Stimulated activated CD4-positive, alpha-beta T cell treated with anti-CD3 and anti-CD28 coated beads, Interleukin-1b, Interleukin-23, amount 100 ng/mL, for 4 hours (primary cell): ENCODE measurements around the gene EXD3.

Experiments used
- DNase-seq, 2 donors: peaks; one replicate each; pipeline ENCODE4 v3.0.0-alpha.2; 2020; ENCODE audit warnings: low read depth in 2 of 2

The EXD3 gene

DNA sequence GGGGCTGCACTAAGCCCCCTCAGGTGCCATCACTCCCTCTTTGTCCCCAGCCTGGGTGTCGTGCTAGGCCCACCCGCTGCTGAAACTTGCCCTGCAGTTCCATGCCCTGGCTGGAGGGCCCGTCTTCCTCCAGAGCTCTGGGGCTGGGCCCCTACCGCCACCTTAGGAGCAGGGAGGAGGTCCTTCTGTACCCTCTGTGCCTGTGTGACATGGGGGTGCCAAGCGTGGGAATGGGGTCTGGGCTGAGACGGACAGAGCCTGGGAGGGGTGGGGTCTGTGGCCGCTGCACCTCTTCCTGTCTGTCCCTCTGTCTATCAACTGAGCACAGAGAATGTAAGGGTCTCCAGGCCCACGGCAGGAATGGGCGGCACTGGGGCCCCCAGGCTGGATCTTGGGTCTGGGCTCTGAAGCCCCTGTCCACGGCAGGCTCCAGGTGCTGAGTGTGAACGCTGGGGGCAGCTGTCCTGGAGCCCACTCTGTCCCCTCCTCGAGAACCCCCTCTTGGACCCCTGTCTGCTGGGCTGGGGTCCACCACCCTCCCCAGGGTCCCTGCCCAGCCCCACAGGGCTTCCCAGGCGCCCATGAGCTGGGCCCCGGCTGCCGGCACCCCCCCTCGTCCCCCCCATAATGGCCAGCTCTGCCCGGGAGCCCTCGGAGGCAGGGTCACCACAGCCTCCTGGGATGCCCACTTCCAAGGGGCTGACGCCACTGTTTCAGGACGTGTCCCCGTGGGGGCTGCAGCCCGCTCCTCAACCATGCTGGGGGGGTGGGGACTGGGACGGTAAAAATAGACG lies 105.0 kb downstream of the EXD3 start:
- DNase-seq: no peak

DNA sequence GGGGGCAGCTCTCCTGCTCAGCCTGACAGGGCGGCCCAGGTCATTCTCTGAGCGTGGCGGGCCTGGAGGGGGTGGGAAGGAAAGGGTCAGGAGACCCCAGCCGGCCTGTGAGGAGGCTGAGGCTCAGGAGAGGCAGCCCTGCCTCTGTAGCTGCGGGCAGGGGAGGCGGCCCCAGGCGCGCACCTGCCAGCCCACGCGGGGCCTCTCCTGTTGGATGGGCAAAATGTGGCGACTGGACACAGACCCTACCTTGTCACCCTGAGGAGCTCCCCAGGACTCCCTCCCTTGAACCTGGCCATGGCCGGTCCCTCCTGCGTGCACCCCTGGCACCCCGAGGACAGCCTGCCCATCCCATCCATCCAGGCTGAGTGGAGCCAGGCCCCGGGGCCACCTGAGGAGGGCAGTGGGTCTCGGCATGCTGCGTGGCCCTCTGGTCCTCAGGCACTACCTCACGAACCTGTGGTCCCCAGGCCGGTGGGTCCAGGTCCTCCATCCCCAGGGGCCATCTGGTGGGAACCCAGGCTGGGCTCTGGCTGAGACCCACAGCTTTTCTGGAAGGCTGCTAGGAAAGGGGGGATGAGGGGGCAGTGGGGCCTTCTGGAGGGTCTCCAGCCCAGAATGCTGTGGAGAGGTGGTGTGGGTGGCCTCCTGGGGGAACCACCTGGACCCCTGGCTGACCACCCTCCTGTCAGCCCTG lies 105.8 kb downstream of the EXD3 start:
- no peak for DNase-seq

DNA sequence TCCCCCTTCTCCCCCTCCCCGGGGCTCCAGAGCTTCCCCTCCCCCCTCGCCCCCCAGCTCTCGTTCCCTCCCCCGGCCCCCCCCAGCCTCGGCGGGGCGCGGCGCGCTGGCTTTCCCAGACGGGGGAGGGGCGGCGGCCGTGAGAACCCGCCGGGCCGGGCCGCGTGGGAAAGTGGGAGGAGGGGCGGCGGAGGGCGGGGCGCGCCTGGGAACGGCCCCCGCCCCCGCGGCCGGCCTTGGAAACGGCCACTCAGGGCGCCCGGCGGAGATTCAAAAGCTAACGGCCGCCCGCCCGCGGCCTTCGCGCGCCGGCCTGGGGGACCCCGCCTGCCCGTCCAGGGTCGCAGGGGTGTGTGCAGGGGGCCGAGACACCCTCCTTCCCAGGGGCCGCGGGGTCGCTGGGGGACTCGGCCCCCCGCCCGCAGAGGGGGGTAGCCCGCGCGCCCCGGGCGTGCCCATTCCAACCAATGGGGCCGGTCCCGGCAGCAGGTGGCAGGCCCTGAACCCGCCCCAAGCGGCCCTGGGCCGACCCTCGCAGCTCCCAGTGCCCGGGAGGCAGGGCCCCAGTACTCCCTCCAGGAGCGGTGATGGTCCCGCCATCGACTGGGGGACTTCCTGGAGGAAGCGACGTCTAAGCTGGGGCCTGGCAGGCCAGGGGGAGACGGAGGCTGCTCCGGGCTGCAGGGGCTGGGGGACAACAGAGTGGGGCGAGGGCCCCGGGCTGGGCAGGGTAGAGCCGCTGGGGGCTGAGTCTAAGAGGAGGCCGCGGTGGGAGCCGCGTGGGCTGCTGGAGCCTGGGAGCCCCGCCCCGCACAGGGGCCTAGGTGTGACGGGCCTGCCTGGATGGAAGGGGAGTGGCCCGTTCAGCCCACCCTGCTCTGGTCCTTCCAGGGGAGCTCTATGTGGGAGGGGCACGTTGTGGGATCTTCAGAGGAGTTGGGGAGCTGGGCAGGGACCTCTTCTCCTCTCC lies 106.7 kb downstream of the EXD3 start:
- DNase-seq: no peak

DNA sequence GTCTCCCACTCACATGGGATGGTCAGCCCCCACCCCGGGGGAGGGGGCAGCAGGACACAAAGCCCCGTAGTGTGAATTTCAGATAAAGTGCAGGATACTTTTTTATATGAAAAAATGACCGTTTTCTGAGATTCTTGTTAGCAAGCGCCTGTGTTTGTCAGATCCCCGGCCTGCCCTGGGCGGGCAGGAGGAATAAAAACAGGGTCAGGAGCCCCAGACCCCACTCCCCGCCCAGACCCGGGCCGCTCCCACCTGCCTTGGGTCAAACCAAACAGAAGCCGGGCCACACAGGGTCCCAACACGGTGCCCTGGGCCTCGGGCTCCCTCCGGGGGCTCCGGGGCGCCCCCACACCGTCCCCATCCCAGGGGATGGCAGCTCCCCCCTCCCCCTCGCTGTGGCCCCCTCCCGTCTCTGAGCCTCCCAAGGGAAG lies 107.4 kb downstream of the EXD3 start:
- DNase-seq: no peak

DNA sequence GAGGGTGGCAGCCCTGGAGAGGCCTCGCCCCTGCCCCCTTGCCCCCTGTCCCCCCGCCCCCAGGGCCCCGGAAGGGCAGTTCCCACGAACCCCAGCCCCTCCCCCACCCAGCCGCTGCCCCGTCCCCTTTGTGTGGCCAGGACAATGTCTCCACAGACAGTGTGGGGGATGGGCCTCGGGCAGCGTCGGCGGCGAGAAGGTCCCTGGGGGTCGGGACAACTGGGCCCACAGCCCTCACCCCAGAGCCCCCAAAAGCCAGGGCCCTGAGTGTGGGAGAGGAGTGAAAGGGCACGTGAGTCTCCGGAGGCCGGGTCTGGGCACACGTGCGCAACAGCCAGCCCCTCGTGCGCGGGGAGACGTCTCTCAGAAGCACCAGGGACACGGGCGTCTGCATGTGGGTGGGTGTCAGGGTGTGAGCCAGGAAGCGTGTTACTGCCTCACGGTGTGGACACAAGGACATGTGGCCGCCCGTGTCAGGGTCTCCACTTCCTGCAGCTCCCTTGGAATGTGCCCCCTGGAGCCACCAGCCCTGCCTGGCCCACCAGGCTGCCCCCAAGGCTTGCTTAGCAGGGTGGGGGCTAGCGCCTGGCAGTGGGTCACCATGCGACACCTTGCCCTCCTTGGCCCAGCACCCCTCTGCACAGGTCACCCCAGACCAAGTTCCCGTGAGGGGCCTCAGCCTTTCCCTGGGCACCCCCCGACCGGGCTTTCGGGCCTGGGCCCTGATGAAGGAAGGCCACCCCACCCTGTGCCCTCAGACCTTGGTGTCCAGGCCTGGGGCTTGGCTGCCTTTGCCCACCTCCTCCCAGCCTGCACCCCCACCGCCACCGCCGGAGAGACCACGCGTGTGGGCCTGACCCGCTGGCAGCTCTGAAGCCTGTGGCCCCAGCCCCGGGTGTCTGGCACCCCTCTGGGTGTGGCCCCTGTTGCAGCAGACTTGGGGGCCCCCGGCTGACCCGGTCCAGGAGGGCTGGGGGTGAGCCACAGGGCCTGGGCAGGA lies 108.1 kb downstream of the EXD3 start:
- no peak for DNase-seq

DNA sequence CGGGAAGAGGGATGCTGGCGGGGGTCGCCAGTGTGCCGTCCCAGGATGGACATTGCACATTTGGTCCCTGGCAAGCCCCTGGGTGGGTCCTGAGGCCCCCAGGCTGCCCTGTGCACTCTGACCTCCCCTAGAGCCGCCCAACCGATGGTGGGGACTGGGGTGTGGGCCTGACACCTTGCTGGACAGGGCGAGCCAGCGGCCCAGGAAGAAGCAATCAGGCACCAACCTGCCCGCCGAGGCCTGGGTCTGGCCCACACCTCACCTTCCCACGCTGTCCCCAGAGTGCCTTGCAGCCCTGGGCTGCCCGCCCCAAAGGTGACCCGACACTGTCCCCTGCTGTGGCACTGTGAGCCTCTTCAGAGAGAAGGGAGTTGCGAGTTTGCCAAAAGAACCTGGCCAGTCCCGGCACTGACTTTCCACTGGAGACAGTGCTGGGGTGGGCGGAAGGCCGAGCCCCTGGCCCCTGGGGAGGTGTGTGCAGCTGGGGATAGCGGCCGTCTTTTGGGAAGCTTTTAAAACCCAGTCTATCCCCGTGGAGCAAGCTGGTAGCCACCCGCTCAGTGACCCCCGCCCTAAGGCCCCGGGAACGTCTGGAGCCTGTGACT lies 108.9 kb downstream of the EXD3 start:
- DNase-seq: no peak

DNA sequence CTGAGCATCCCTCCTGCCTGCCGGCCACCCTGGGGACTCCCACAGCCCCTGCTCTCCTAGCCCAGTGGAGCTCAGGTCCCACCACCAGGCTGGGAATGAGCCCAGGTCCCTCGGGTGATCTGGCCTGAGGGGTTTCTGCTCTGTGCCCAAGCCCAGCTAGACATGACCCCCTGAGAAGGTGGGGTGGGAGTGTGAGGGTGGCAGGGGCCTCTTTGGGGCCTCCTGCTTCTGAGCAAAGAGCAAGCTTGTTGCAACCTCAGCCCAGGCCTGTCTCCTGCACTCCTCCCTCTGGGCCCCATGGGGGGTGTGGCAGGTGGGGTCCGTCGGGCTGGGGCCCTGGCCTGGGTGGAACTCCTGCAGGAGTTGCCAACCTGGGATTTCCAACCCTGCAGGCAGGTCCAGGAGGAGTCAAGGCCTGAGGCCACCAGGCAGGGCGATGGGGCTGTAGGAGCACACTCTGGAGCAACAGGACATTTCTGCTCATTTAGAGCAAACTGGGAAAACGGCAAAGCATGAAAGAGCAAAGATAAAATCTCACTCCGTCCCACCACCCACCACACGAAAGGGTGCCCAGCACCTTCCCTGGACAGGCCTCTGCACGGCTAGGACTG lies 109.5 kb downstream of the EXD3 start:
- DNase-seq: no peak

DNA sequence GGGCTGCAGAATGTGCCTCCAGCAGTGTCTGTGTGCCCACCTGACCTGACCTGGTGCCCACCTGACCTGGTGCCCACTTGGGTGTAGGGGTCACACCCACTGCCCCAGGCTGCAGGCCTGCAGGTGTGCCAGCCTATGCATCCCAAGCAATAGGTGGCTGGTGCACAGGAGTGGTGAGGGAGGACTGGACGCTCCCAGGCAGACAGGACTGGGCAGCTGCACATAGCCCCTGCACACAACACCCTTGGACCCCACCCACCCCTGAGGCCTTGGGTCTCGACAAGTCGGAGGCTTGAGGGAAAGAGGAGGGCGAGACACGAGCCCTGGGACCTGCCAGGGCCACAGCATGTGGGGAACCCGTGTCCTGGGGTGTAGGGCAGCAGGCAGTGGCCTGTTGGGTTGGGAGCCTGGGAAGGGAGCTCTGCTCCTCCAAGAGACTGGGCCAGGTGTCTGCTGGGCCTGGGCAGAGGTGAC lies 110.1 kb downstream of the EXD3 start:
- DNase-seq: no peak

DNA sequence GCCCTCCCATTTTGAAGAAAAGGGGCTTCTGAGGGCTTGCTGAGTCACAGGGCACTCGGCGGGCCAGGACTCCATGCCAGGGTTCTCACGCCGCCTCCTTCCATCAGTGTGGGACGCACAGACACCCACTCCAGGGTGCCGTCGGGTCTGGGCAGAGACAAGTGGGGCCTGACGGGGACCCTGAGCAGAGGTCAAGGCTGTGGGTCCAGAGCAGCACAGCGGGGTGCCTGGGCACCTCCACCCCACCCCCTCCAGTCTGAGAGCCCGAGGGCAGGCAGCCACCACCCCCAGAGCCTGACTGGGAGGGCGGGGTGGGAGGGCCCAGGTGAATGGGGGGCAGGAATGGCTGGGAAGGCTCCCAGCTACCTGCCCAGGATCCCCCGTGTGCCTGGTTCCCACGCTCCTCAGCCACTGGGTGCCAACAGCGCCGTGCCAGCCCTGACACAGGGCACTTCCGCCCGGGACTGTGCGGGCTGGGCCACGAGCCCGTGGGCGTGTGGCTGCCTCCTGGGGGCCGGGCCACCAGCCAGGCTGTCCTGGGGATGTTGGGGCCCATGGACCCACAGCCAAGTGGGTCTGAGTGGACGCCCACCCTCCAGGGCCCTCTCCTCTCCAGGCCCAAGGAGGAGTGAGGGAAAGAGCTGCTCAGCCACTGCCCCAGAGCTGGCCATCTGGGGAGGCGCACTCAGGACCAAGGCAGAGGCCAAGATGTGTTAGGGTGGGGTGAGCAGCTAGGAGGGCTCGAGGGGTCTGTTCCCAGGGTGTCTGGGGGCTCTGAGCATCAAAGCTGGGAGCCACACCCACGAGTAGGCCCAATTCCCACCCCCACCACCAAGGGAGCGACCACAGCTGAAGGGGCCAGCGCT lies 110.7 kb downstream of the EXD3 start:
- DNase-seq: no peak

DNA sequence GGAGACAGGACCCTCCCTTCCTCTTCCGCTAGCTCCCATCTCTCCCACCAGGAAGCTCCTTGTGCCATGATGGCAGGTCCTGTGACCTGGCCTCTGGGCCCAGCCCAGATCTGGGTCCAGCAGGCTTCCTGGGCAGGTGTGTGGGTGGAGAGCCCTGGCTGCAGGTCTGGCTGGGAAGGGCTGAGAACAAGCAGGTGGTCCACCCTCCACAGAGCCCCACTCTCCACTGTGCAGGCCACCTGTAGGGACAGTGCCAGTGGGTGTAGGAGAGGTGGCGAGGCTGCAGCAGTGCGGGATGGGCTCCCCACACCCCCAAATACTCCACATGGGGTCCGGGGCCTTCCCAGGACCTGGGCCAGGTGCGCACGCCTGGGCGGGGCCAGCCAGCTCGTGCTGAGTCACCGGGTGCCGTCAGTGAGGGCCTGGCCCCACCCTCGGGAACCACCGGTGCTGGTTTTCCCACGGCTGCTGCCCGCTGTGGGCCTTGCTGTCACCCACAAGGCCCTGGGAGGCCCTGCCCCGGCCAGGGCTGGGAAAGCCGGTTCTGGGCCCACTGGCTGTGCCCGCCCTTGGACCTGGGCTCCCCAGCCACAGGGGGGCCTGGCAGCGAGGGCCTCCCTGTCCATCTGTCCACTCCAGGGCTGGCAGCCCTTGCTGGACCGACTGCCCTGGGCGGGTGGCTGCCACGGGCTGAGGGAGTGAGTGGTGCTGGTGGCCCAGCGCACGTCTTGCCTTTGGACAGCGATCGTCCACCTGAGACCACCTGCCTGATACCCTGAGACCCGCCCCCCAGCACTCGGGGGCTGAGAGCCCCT lies 111.6 kb downstream of the EXD3 start:
- no peak for DNase-seq

DNA sequence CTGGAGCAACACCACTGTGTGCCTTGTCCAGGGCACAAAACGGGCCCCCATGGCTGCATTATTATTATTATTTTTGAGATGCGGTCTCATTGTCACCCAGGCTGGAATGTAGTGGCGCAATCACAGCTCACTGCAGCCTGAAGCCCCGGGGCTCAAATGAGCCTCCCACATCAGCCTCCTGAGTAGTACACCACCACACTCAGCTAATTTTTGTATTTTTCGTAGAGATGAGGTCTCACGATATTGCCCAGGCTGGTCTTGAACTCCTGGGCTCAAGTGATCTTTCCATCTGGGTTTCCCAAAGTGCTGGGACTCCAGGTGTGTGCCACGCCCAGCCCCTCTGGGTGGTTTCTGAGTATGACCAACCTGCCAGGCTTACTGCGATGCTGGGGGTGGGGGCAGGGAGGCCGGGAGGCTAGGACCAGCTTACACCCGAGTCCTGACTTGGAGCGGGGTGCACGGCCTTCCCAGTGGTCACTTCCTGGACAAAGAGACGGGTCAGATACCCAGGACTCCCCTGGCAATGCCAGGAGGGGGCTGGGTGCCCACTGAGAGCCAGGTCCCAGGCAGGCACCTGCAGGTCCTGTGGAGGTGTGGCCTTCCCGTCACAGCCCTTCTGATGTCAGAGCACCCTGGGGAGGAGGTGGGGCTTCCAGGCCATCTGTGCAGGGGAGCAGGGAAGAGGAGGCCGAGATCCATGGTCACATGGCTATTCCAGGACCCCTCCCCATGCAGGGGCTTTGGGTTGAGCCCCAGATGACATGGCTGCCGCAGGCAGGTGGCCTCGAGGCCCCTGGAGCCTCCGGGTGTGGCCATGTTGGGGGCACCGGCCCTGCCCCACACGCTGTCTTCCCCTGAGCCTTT lies 112.5 kb downstream of the EXD3 start:
- no peak for DNase-seq

DNA sequence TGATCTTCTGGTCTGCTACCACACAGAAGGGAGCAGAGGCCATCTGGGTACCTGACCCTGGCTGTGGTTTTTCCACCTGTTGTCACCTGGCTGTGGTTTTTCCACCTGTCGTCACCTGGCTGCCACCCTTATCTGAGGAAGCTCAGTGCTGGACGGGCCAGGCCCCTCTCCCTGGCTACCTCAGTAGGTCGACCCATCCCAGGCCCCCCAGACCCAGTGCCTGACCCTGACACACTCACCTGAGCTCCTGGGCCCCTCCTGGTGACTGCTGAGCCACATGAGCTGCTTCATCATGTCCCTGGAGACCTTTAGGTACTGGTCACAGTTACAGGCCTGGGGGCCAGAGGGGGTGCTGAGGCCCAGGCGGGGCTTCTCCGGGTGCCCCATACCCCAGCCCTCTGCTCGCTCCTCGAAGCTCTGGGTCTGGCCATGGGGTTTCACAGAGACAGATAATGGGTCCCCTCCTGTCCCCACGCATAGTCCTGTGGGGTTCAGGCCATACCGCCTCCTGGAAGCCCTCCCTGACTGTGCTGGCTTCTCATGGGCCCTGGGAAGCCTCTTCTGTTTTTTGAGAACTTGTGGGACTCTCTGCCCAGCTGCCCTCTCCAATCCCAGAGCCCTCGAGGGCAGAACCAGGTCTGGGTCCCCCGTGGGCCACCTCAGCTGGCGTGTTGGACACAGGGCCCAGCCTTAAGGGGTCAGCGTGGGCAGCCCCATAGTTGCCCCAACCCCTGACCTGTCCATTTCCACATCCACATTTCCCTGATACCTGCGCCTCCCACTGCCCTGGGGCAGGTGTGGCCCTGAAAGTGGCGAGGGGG lies 113.4 kb downstream of the EXD3 start:
- no peak for DNase-seq

DNA sequence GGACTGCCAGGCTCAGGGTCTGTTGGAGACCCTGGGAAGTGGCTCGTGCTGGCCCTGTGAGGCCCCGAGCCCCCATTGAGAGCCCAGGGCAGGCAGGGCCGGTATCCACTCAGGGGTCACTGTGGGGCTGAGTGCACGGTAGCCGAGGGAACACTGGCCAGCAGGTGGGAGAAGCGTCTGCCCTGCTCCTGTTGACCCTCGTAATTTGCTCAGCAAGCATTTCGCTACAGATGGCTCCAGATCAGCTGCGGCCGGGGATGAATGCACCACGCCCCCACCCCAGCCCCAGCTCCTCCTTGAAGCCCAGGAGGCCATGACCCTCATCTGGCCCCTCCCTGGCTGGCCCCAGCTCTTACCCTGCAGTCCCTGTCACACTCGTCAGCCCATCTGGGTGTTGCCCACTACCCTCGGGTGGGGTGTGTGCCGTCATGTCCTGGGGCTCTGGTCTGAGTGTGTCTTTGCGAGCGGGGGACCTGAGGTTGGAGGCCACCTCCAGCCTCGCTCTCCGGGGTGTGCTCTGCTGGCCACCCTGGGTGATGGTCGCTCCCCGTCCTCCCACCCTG lies 114.8 kb downstream of the EXD3 start:
- DNase-seq: no peak

DNA sequence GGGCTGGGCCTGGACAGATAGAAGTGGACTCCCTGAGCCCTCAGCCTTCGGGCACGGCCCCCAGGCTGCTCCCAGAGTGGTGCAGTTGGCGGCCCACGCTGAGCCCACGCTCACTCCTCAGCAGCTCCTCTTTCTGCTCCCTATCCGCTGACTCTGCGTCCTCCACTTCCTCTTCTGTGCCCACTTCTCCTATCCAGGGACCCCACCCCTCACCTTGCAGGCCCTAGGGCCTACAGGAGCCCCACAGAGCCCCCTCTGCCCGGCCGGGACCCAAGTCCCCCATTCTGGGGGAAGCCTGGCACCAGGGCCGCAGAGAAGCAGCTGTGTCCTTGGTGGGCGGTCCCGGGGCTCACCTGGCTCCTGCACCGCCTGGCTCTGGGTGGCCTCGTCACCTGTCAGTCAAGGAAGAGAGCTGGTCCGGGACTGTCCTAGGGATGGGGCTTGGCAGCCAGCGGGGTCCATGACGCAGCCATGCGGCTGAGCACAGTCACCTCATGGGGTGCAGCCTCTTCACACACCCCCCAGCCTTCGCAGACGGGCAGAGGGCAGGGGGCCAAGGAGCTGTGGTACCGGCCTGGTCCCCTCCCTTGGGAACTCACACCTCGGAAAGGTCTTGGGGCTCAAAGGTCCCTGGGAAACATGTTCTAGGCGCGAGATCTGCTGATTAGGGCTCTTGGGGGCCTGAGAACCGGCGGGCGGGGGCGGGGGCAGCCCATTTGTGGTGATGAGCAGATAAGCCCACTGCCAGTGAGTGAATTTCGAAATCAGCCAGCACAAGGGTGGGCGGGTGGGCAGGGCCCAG lies 115.5 kb downstream of the EXD3 start:
- DNase-seq: no peak

DNA sequence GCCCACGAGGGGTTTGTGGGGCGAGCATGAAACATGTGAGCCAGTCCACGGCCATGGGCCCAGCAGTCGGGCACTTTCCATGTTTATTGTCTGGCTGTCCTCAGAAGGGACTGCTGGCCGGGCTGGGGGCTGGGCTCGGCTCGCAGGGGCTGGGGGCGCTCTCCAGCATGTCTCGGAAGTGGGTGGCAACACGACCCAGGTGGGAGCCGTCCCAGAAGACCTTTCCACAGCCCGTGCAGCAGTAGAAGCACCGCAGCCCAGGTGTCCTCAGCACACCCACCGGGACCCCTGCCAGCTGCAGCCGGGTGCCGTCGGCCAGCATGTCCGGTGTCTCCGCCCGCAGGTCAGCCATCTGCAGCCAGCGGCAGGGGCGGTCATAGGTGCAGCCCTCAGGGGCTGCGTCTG lies 116.1 kb downstream of the EXD3 start:
- no peak for DNase-seq
